GM23338 (cell line): ENCODE data around the gene LTA4H. TPM values are rescaled to one million over a fixed set of nuclear protein-coding genes. Genes with fewer than 3 reads are reported as not detected.

ENCODE experiments used
- ATAC-seq: fragments of 200-7000 bp; cut with Tn5 transposase; 3 replicates; pipeline ENCODE4 v1.9.1; 2020
- DNase-seq: peaks from one replicate; pipeline ENCODE4 v3.0.0-alpha.2; 2015; ENCODE audit warnings: low spot score
- H2AFZ ChIP-seq: fragments of 200-600 bp; sonication (generic); 2 replicates; pipeline ENCODE4 v1.8.0; 2016; ENCODE audit warnings: antibody characterized with exemption, mild to moderate bottlenecking, moderate library complexity
- H3F3A ChIP-seq: fragments of 200-600 bp; sonication (generic); replicated peaks from 2 replicates; pipeline ENCODE4 v1.8.0; 2017; ENCODE audit warnings: antibody characterized with exemption, mixed run types, low read depth
- H3K27ac ChIP-seq: fragments of 200-600 bp; sonication (generic); 2 replicates; pipeline ENCODE4 v1.6.1; 2016; ENCODE audit warnings: low read depth
- H3K27me3 ChIP-seq: fragments of 200-600 bp; sonication (generic); 2 replicates; pipeline ENCODE4 v1.8.0; 2016; ENCODE audit warnings: mild to moderate bottlenecking, mixed run types, moderate library complexity; ENCODE audit not compliant: insufficient read depth
- H3K36me3 ChIP-seq: fragments of 200-600 bp; sonication (generic); 2 replicates; pipeline ENCODE4 v1.8.0; 2016; ENCODE audit warnings: mild to moderate bottlenecking; ENCODE audit not compliant: insufficient read depth
- H3K4me1 ChIP-seq: fragments of 200-600 bp; sonication (generic); 2 replicates; pipeline ENCODE4 v1.8.0; 2016; ENCODE audit warnings: mild to moderate bottlenecking, moderate library complexity; ENCODE audit not compliant: insufficient read depth
- H3K4me2 ChIP-seq: fragments of 200-600 bp; sonication (generic); 2 replicates; pipeline ENCODE4 v1.7.1; 2017; ENCODE audit warnings: mixed run types
- H3K4me3 ChIP-seq: fragments of 200-600 bp; sonication (generic); 2 replicates; pipeline ENCODE4 v1.6.1; 2016; ENCODE audit warnings: mixed run types
- H3K79me2 ChIP-seq: fragments of 200-600 bp; sonication (generic); replicated peaks from 2 replicates; pipeline ENCODE4 v1.8.0; 2017; ENCODE audit warnings: mild to moderate bottlenecking; ENCODE audit not compliant: insufficient read depth
- H3K9me2 ChIP-seq: fragments of 200-600 bp; sonication (generic); 2 replicates; pipeline ENCODE4 v1.8.0; 2017; ENCODE audit not compliant: insufficient read depth
- H4K20me1 ChIP-seq: fragments of 200-600 bp; sonication (generic); replicated peaks from 2 replicates; pipeline ENCODE4 v1.8.0; 2017; ENCODE audit warnings: mild to moderate bottlenecking; ENCODE audit not compliant: insufficient read depth
- H3K27ac Mint-ChIP-seq: 2 replicates; pipeline ENCODE4 v1.8.0; 2020; ENCODE audit warnings: inconsistent platforms, mild to moderate bottlenecking, moderate library complexity, mixed read lengths
- H3K27me3 Mint-ChIP-seq: 3 replicates; pipeline ENCODE4 v1.8.0; 2022; ENCODE audit warnings: low read depth, mild to moderate bottlenecking, moderate library complexity, mixed read lengths, inconsistent platforms; ENCODE audit not compliant: insufficient read depth, poor library complexity
- H3K36me3 Mint-ChIP-seq: 3 replicates; pipeline ENCODE4 v1.8.0; 2021; ENCODE audit warnings: low read depth, mild to moderate bottlenecking, inconsistent platforms, moderate library complexity, mixed read lengths
- H3K4me1 Mint-ChIP-seq: 3 replicates; pipeline ENCODE4 v1.8.0; 2020; ENCODE audit warnings: mild to moderate bottlenecking, inconsistent platforms, mixed read lengths
- H3K4me3 Mint-ChIP-seq: 3 replicates; pipeline ENCODE4 v1.8.0; 2021; ENCODE audit warnings: moderate library complexity, mild to moderate bottlenecking, inconsistent platforms, mixed read lengths
- H3K9me3 Mint-ChIP-seq: 3 replicates; pipeline ENCODE4 v1.8.0; 2020; ENCODE audit warnings: moderate library complexity, mild to moderate bottlenecking, inconsistent platforms, mixed read lengths
- CREB1 ChIP-seq: fragments of 250-450 bp; sonication (Bioruptor Pico); IDR thresholded peaks from 2 replicates; pipeline ENCODE4 v1.5.0; 2020; ENCODE audit warnings: low read depth, mild to moderate bottlenecking, moderate library complexity
- CTCF ChIP-seq, 2 experiments: fragments of 200-600 bp in 1 of 2; sonication (generic) in 1 of 2; conservative IDR thresholded peaks; 2 replicates each; pipeline versions ENCODE4 v1.5.1 to v1.6.1; 2016 to 2017; ENCODE audit warnings: antibody characterized with exemption in 2 of 2, low read depth in 2 of 2, mild to moderate bottlenecking in 2 of 2, moderate library complexity in 1 of 2
- ETS1 ChIP-seq: IDR thresholded peaks from 2 replicates; pipeline ENCODE4 v1.6.1; 2016; ENCODE audit warnings: antibody characterized with exemption
- EZH2 ChIP-seq: fragments of 200-600 bp; sonication (generic); IDR thresholded peaks from one replicate; pipeline ENCODE4 v1.8.0; 2017; ENCODE audit warnings: antibody characterized with exemption, mild to moderate bottlenecking, low read depth; ENCODE audit not compliant: unreplicated experiment
- EZH2phosphoT487 ChIP-seq: fragments of 200-600 bp; sonication (generic); IDR thresholded peaks from one replicate; pipeline ENCODE4 v1.8.1; 2018; ENCODE audit warnings: antibody characterized with exemption; ENCODE audit not compliant: unreplicated experiment
- JUNB ChIP-seq: IDR thresholded peaks from one replicate; pipeline ENCODE4 v1.6.1; 2016; ENCODE audit warnings: antibody characterized with exemption; ENCODE audit not compliant: unreplicated experiment
- NANOG ChIP-seq: IDR thresholded peaks from 2 replicates; pipeline ENCODE4 v1.6.1; 2016; ENCODE audit warnings: antibody characterized with exemption, borderline replicate concordance
- POLR2AphosphoS5 ChIP-seq: IDR thresholded peaks from 2 replicates; pipeline ENCODE4 v1.6.1; 2016; ENCODE audit warnings: antibody characterized with exemption, low read depth
- REST ChIP-seq: IDR thresholded peaks from one replicate; pipeline ENCODE4 v1.6.1; 2018; ENCODE audit warnings: antibody characterized with exemption; ENCODE audit not compliant: unreplicated experiment
- STAT1 ChIP-seq: IDR thresholded peaks from one replicate; pipeline ENCODE4 v1.6.1; 2016; ENCODE audit warnings: antibody characterized with exemption; ENCODE audit not compliant: unreplicated experiment
- ZNF462 ChIP-seq: fragments of 250-450 bp; sonication (Bioruptor Pico); IDR thresholded peaks from 2 replicates; pipeline ENCODE4 v1.5.0; 2020; ENCODE audit warnings: mild to moderate bottlenecking, moderate library complexity
- polyA plus RNA-seq: library from polyadenylated mRNA; unstranded; fragments of >200 nt; fragmentation: Nextera tagmentation; extraction: Ambion mirVana; gene quantifications from 2 replicates; pipeline ENCODE4 v1.2.1, GENCODE V29; 2016
- total RNA-seq: library from RNA; depleted of rRNA; stranded (reverse); fragments of >200 nt; shearing (Covaris generic); gene quantifications from 2 replicates; pipeline ENCODE4 v1.2.3, GENCODE V29; 2014

Gene LTA4H
- total and polyA plus RNA-seq, 2 experiments from 2014 or later = 84.4 to 189 TPM

- TF ChIP-seq CTCF (conservative IDR thresholded peaks at IDR 0.05; ENCODE audit: low read depth in 2 of 2) = no peak
- TF ChIP-seq POLR2AphosphoS5 = no peak
- no peak for TF ChIP-seq ETS1
- no peak for TF ChIP-seq EZH2
- no peak for TF ChIP-seq REST
- no peak for TF ChIP-seq JUNB
- TF ChIP-seq STAT1 = no peak
These were observed 40.9 kb downstream of the LTA4H start (continued) for GRCh38 chr12:95994476-95994875.

GRCh38 chr12:95993907-95994306 lies 41.5 kb downstream of the LTA4H start:
- no peaks in the 10 kb centered on the region for H3K36me3 ChIP-seq
- TF ChIP-seq EZH2 (no peak), NANOG (no peak), CREB1 (CRISPR knock-in tag) (no peak), ZNF462 (CRISPR knock-in tag) (no peak), POLR2AphosphoS5 (no peak), EZH2phosphoT487 (no peak), STAT1 (no peak), ETS1 (no peak), JUNB (no peak)

More at GRCh38 chr12:95993907-95994306, 41.5 kb downstream of the LTA4H start:
- Mint-ChIP-seq H3K9me3 (no peaks in the 10 kb centered on the region), H3K27me3 (peaks cover 5% of the 10 kb centered on the region), H3K27ac (no peak overlapping the region), H3K36me3 (no peaks in the 10 kb centered on the region), H3K4me3 (no peak overlapping the region; the same call in 2 of the 3 replicates), H3K4me1 (peaks cover 22% of the 10 kb centered on the region)
- no peaks in the 10 kb centered on the region for H3K79me2 ChIP-seq
- ATAC-seq (no peak), DNase-seq (no peak)
- H3K4me2 ChIP-seq = no peak overlapping the region
- no peak overlapping the region for H3K4me3 ChIP-seq
- H3K27ac ChIP-seq = no peak overlapping the region
- no peak overlapping the region for H2AFZ ChIP-seq
- H3K4me1 ChIP-seq = peaks cover 10% of the 10 kb centered on the region
- no peaks in the 10 kb centered on the region for H3K9me2 ChIP-seq
- no peaks in the 10 kb centered on the region for H3K27me3 ChIP-seq
- H3F3A ChIP-seq = no peaks in the 10 kb centered on the region
- H4K20me1 ChIP-seq = no peaks in the 10 kb centered on the region
